K562 (cell line): ENCODE data around the gene ISY1. TPM values are rescaled to one million over a fixed set of nuclear protein-coding genes. Genes with fewer than 3 reads are reported as not detected.

Source experiments
- ELF1 ChIP-seq: fragments of 200-800 bp; sonication (Bioruptor generic); IDR thresholded peaks from 2 replicates; pipeline ENCODE4 v1.6.1; 2016; ENCODE audit warnings: missing genetic modification characterization, missing compliant biosample characterization
- ESRRA ChIP-seq: fragments of 450-650 bp; IDR thresholded peaks from 2 replicates; pipeline ENCODE4 v1.6.1; 2014; ENCODE audit warnings: low read depth, mild to moderate bottlenecking, moderate library complexity, borderline replicate concordance
- NR4A1 ChIP-seq, 2 experiments: fragments of 250-450 bp in 1 of 2; fragments of 450-650 bp in 1 of 2; sonication (Bioruptor Pico) in 1 of 2; IDR thresholded peaks; 2 replicates each; pipeline versions ENCODE4 v1.4.0 to v1.6.1; 2016 to 2020; ENCODE audit warnings: mild to moderate bottlenecking in 2 of 2, missing compliant biosample characterization in 1 of 2, missing genetic modification characterization in 1 of 2, moderate library complexity in 1 of 2
- POLR3A ChIP-seq: IDR thresholded peaks from 2 replicates; pipeline ENCODE4 v1.6.1; 2011; ENCODE audit warnings: borderline replicate concordance, mild to moderate bottlenecking, moderate library complexity; ENCODE audit not compliant: insufficient read length, insufficient read depth; ENCODE audit errors: extremely low read depth
- PTTG1 ChIP-seq: fragments of 450-650 bp; IDR thresholded peaks from 2 replicates; pipeline ENCODE4 v1.6.1; 2016; ENCODE audit warnings: low read depth, mild to moderate bottlenecking, missing genetic modification characterization, missing compliant biosample characterization
- RBFOX2 ChIP-seq: fragments of 200-400 bp; formaldehyde crosslinking; IDR thresholded peaks from 2 replicates; pipeline ENCODE4 v1.6.1; 2017; ENCODE audit warnings: low read depth, mild to moderate bottlenecking, low read length, moderate library complexity
- RBM15 ChIP-seq: fragments of 200-400 bp; formaldehyde crosslinking; IDR thresholded peaks from 2 replicates; pipeline ENCODE4 v1.6.1; 2018; ENCODE audit warnings: mild to moderate bottlenecking, low read length, moderate library complexity; ENCODE audit not compliant: insufficient read depth
- RFX5 ChIP-seq: IDR thresholded peaks from 2 replicates; pipeline ENCODE4 v1.6.1; 2011; ENCODE audit warnings: low read depth, mild to moderate bottlenecking, improper control_type of control experiment, low read length
- SIRT6 ChIP-seq: IDR thresholded peaks from one replicate; pipeline ENCODE4 v1.6.1; 2012; ENCODE audit warnings: low read depth, mild to moderate bottlenecking, control low read depth, inconsistent platforms, low read length, moderate library complexity
- SOX6 ChIP-seq: fragments of 450-650 bp; IDR thresholded peaks from 2 replicates; pipeline ENCODE4 v1.6.1; 2014; ENCODE audit warnings: mild to moderate bottlenecking
- SP2 ChIP-seq: IDR thresholded peaks from 2 replicates; pipeline ENCODE4 v1.6.1; 2011; ENCODE audit warnings: mild to moderate bottlenecking, low read depth, low read length, moderate library complexity; ENCODE audit not compliant: poor library complexity, severe bottlenecking; ENCODE audit errors: extremely low read depth
- STAT5A ChIP-seq: IDR thresholded peaks from 2 replicates; pipeline ENCODE4 v1.6.1; 2012; ENCODE audit warnings: low read length, inconsistent platforms, borderline replicate concordance
- TBL1XR1 ChIP-seq, 2 experiments: IDR thresholded peaks; 2 replicates each; pipeline ENCODE4 v1.6.1; 2012; ENCODE audit warnings: improper control_type of control experiment in 2 of 2, low read length in 2 of 2, mild to moderate bottlenecking in 1 of 2
- TCF7L2 ChIP-seq: fragments of 150-350 bp; IDR thresholded peaks from 2 replicates; pipeline ENCODE4 v1.6.1; 2016; ENCODE audit warnings: low read depth, mild to moderate bottlenecking, low read length, moderate library complexity
- TRIM28 ChIP-seq: fragments of 450-650 bp; IDR thresholded peaks from 2 replicates; pipeline ENCODE4 v1.6.1; 2017
- ZNF274 ChIP-seq: IDR thresholded peaks from 2 replicates; pipeline ENCODE4 v1.6.1; 2011; ENCODE audit warnings: low read depth, mild to moderate bottlenecking, low read length, moderate library complexity, borderline replicate concordance
- polyA plus RNA-seq, 8 experiments: library from polyadenylated mRNA; depleted of rRNA in 4 of 8; stranded (reverse) in 5 of 8; unstranded in 3 of 8; fragments of >200 nt; fragmentation: Nextera tagmentation in 2 of 8; fragmentation: Illumina TruSeq in 1 of 8; extraction: Ambion mirVana in 2 of 8; extraction: Trizol in 1 of 8; gene quantifications; 2 replicates each; pipeline versions ENCODE4 v1.2.1 to v1.2.3, GENCODE V29; 2011 to 2014; ENCODE audit warnings: inconsistent platforms in 1 of 8, missing spikeins in 1 of 8
- total RNA-seq, 7 experiments: library from RNA; depleted of rRNA in 6 of 7; stranded (reverse); fragments of >200 nt in 6 of 7; fragmentation: Illumina TruSeq in 2 of 7; extraction: Trizol in 2 of 7; gene quantifications; 2 replicates each; pipeline versions ENCODE4 v1.2.1 to v1.2.3, GENCODE V29; 2011 to 2021; ENCODE audit warnings: low replicate concordance in 1 of 7
- TF ChIP-seq, protein P1 (sequence below): fragments of 250-450 bp; sonication (Bioruptor Pico); IDR thresholded peaks from 2 replicates; pipeline ENCODE4 v1.5.0; 2021
- TF ChIP-seq, protein P2 (sequence below): sonication (generic); formaldehyde crosslinking; IDR thresholded peaks from 2 replicates; pipeline ENCODE4 v1.8.1; 2023; ENCODE audit warnings: mild to moderate bottlenecking, missing genetic modification reagents
- TF ChIP-seq, protein P3 (sequence below): IDR thresholded peaks from 2 replicates; pipeline ENCODE4 v1.6.1; 2011; ENCODE audit warnings: borderline replicate concordance, low read depth, mild to moderate bottlenecking, moderate library complexity, low read length; ENCODE audit not compliant: insufficient read depth, poor library complexity, severe bottlenecking
- TF ChIP-seq, protein P4 (sequence below): IDR thresholded peaks from 2 replicates; pipeline ENCODE4 v1.6.1; 2012; ENCODE audit warnings: low read depth, low read length, improper control_type of control experiment, borderline replicate concordance

ISY1 gene
- total and polyA plus RNA-seq, 9 of the 15 experiments (the other 6 are each of a cell fraction or from before 2014, with no cell fraction given), result 23.5 to 50.0 (median 32.9) TPM

DNA sequence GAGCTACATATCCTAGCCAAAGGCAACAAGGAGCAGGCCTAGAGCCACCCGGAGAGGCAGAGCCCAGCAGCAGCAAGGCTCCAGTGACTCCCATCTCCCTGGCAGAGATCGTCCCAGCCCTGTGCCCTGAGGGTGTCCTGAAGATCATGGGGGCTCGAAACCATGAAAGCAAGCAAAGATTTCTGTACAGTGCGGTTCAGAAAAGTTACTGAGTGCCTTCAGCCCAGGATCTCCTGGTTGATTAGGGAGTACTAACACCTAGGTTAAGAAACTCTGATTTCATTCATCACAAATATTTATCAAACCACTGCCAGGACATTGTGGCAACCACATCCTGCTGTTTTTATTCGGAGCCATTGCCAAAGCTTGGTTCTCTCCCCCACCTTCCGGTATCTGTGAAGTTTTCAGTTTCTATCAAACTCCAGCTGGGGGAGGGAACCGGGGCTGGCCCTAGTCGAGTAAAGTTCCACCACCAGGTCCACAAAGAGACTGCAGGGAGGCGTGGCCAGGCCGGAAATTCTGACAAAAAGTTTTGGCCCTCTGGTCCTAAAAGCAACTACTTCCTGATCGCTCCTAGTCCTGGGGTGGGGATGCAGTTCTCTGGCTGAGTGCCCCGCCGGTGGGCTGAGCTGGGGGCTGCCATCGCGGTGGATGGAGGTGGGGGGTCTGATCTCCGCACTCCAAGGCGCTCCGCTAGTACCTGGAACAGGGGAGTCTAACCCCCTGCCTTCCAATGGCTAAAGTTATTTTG lies 40.4 kb downstream of the ISY1 start (continued):
- TF ChIP-seq RBM15 (no peak), RFX5 (no peak), SOX6 (no peak), TBL1XR1 (IDR thresholded peaks at IDR 0.05; ENCODE audit: low read length in 2 of 2) (peak in 1 of 2 experiments; percentile 56; a peak in 1 of 4 replicates), STAT5A (no peak), NR4A1 (CRISPR knock-in tag; IDR thresholded peaks at IDR 0.05) (no peak), NR4A1 (tag; IDR thresholded peaks at IDR 0.05) (no peak), PTTG1 (no peak), POLR3A (no peak), TRIM28 (no peak), RBFOX2 (peak; percentile 61), ESRRA (no peak; the same call in 1 of the 2 replicates), SIRT6 (no peak), ZNF274 (no peak), SP2 (no peak), ELF1 (peak; percentile 53; the same call in 1 of the 2 replicates), TCF7L2 (no peak)
- TF ChIP-seq, protein P1, sequence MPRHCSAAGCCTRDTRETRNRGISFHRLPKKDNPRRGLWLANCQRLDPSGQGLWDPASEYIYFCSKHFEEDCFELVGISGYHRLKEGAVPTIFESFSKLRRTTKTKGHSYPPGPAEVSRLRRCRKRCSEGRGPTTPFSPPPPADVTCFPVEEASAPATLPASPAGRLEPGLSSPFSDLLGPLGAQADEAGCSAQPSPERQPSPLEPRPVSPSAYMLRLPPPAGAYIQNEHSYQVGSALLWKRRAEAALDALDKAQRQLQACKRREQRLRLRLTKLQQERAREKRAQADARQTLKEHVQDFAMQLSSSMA (CRISPR knock-in tag), result no peak
- TF ChIP-seq, protein P2, sequence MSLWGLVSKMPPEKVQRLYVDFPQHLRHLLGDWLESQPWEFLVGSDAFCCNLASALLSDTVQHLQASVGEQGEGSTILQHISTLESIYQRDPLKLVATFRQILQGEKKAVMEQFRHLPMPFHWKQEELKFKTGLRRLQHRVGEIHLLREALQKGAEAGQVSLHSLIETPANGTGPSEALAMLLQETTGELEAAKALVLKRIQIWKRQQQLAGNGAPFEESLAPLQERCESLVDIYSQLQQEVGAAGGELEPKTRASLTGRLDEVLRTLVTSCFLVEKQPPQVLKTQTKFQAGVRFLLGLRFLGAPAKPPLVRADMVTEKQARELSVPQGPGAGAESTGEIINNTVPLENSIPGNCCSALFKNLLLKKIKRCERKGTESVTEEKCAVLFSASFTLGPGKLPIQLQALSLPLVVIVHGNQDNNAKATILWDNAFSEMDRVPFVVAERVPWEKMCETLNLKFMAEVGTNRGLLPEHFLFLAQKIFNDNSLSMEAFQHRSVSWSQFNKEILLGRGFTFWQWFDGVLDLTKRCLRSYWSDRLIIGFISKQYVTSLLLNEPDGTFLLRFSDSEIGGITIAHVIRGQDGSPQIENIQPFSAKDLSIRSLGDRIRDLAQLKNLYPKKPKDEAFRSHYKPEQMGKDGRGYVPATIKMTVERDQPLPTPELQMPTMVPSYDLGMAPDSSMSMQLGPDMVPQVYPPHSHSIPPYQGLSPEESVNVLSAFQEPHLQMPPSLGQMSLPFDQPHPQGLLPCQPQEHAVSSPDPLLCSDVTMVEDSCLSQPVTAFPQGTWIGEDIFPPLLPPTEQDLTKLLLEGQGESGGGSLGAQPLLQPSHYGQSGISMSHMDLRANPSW (CRISPR knock-in tag), result no peak
- TF ChIP-seq, protein P3, sequence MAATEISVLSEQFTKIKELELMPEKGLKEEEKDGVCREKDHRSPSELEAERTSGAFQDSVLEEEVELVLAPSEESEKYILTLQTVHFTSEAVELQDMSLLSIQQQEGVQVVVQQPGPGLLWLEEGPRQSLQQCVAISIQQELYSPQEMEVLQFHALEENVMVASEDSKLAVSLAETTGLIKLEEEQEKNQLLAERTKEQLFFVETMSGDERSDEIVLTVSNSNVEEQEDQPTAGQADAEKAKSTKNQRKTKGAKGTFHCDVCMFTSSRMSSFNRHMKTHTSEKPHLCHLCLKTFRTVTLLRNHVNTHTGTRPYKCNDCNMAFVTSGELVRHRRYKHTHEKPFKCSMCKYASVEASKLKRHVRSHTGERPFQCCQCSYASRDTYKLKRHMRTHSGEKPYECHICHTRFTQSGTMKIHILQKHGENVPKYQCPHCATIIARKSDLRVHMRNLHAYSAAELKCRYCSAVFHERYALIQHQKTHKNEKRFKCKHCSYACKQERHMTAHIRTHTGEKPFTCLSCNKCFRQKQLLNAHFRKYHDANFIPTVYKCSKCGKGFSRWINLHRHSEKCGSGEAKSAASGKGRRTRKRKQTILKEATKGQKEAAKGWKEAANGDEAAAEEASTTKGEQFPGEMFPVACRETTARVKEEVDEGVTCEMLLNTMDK, result no peak
- TF ChIP-seq, protein P4, sequence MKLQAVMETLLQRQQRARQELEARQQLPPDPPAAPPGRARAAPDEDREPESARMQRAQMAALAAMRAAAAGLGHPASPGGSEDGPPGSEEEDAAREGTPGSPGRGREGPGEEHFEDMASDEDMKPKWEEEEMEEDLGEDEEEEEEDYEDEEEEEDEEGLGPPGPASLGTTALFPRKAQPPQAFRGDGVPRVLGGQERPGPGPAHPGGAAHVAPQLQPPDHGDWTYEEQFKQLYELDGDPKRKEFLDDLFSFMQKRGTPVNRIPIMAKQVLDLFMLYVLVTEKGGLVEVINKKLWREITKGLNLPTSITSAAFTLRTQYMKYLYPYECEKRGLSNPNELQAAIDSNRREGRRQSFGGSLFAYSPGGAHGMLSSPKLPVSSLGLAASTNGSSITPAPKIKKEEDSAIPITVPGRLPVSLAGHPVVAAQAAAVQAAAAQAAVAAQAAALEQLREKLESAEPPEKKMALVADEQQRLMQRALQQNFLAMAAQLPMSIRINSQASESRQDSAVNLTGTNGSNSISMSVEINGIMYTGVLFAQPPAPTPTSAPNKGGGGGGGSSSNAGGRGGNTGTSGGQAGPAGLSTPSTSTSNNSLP, result 0 out of 2 replicates have a peak, but pooled peaks have one; percentile 44
